SH-SY5Y (cell line): ENCODE data around the gene CNTNAP1.

Experiments
- GATA2 ChIP-seq: IDR thresholded peaks from 2 replicates; pipeline ENCODE4 v1.6.1; 2011; ENCODE audit warnings: mild to moderate bottlenecking, low read depth, low read length
- GATA3 ChIP-seq: IDR thresholded peaks from 2 replicates; pipeline ENCODE4 v1.6.1; 2011; ENCODE audit warnings: low read depth, mild to moderate bottlenecking, low read length, moderate library complexity

CNTNAP1 gene

GRCh38 chr17:42720996-42721583, 38.8 kb downstream of the CNTNAP1 start:
- TF ChIP-seq GATA2 (no peak), GATA3 (no peak)

GRCh38 chr17:42723636-42724035, 41.3 kb downstream of the CNTNAP1 start:
- TF ChIP-seq GATA2, result no peak
- no peak for TF ChIP-seq GATA3

GRCh38 chr17:42725143-42725542, 42.8 kb downstream of the CNTNAP1 start:
- TF ChIP-seq GATA2, result no peak
- no peak for TF ChIP-seq GATA3

GRCh38 chr17:42740699-42741098, 58.4 kb downstream of the CNTNAP1 start:
- TF ChIP-seq GATA3 (no peak), GATA2 (no peak)

- no peak for TF ChIP-seq GATA3
- no peak for TF ChIP-seq GATA2
Measured at GRCh38 chr17:42743595-42744282, 61.4 kb downstream of the CNTNAP1 start.

GRCh38 chr17:42744283-42744805, 62.0 kb downstream of the CNTNAP1 start:
- TF ChIP-seq GATA3 (no peak), GATA2 (no peak)

- TF ChIP-seq GATA2 (no peak; the same call in 1 of the 2 replicates), GATA3 (no peak)
Measured at GRCh38 chr17:42744806-42745617, 62.7 kb downstream of the CNTNAP1 start, which contains the start of gene EZH1. EZH1 (minus strand) TSS chr17:42745040; CDS start chr17:42728941, 16,099 bp downstream.

- TF ChIP-seq GATA3 (no peak), GATA2 (no peak)
Measured at GRCh38 chr17:42748202-42748907, 66.0 kb downstream of the CNTNAP1 start.

GRCh38 chr17:42748908-42749798, 66.8 kb downstream of the CNTNAP1 start:
- TF ChIP-seq GATA3 (no peak), GATA2 (no peak)
